IMR-90 (cell line): ENCODE data around the gene NDUFA7. TPM values are rescaled to one million over a fixed set of nuclear protein-coding genes. Genes with fewer than 3 reads are reported as not detected.

Experiments used
- ATAC-seq: fragments of 200-7000 bp; cut with Tn5 transposase; 2 replicates; pipeline ENCODE4 v1.9.1; 2020; ENCODE audit warnings: low read depth, mild to moderate bottlenecking, moderate library complexity
- BruUV-seq: library from RNA; stranded (reverse); fragments of 400-500 nt; replicated peaks from 2 replicates; lab custom pipeline; 2021; lab: Mats Ljungman, UMichigan
- CTCF ChIA-PET: fragments of 300-600 bp; formaldehyde crosslinking; extraction: SDS; loops from one replicate; lab custom pipeline; 2021; ENCODE audit warnings: antibody characterized with exemption; lab: Yijun Ruan, JAX
- POLR2A ChIA-PET: fragments of 300-600 bp; sonication (Branson Sonifier 250); formaldehyde crosslinking; loops from one replicate; lab custom pipeline; 2022; ENCODE audit warnings: antibody characterized with exemption; ENCODE audit not compliant: unreplicated experiment; lab: Charles Lee
- DNase-seq: peaks from one replicate; pipeline ENCODE4 v3.0.0; 2013
- H2AFZ ChIP-seq: replicated peaks from 2 replicates; pipeline ENCODE3; 2013; ENCODE audit warnings: low read length, mild to moderate bottlenecking; ENCODE audit not compliant: poor library complexity
- H2AK5ac ChIP-seq: 2 replicates; pipeline ENCODE4 v1.6.1; 2013; ENCODE audit warnings: low read depth, low read length, inconsistent platforms
- H2AK9ac ChIP-seq: replicated peaks from 2 replicates; pipeline ENCODE3; 2013; ENCODE audit warnings: mild to moderate bottlenecking, low read depth, low read length, moderate library complexity; ENCODE audit not compliant: poor library complexity
- H2BK120ac ChIP-seq: 2 replicates; pipeline ENCODE4 v1.6.1; 2013; ENCODE audit warnings: low read depth, low read length, inconsistent platforms
- H2BK15ac ChIP-seq: 3 replicates; pipeline ENCODE4 v1.6.1; 2013; ENCODE audit warnings: low read depth, low read length, inconsistent platforms
- H2BK20ac ChIP-seq: 2 replicates; pipeline ENCODE4 v1.6.1; 2013; ENCODE audit warnings: low read depth, mild to moderate bottlenecking, inconsistent platforms, low read length, moderate library complexity
- H2BK5ac ChIP-seq: 2 replicates; pipeline ENCODE4 v1.6.1; 2013; ENCODE audit warnings: mild to moderate bottlenecking, low read depth, low read length, inconsistent platforms; ENCODE audit not compliant: poor library complexity, severe bottlenecking
- H3K14ac ChIP-seq: replicated peaks from 2 replicates; pipeline ENCODE4 v1.6.1; 2013; ENCODE audit warnings: low read depth, low read length, inconsistent platforms
- H3K18ac ChIP-seq: 2 replicates; pipeline ENCODE4 v1.6.1; 2013; ENCODE audit warnings: low read depth, low read length, control low read depth
- H3K23ac ChIP-seq: 2 replicates; pipeline ENCODE4 v1.6.1; 2013; ENCODE audit warnings: low read depth, low read length, inconsistent platforms
- H3K27ac ChIP-seq: 2 replicates; pipeline ENCODE4 v1.5.1; 2013; ENCODE audit warnings: mild to moderate bottlenecking, control low read depth, low read length; ENCODE audit not compliant: insufficient read depth
- H3K27me3 ChIP-seq: 2 replicates; pipeline ENCODE4 v1.6.1; 2013; ENCODE audit warnings: low read length; ENCODE audit not compliant: control insufficient read depth, insufficient read depth
- H3K36me3 ChIP-seq: 2 replicates; pipeline ENCODE4 v1.6.1; 2013; ENCODE audit warnings: low read length, mixed read lengths; ENCODE audit not compliant: control insufficient read depth, insufficient read depth
- H3K4ac ChIP-seq: 2 replicates; pipeline ENCODE4 v1.6.1; 2013; ENCODE audit warnings: low read depth, low read length, inconsistent platforms
- H3K4me1 ChIP-seq: 2 replicates; pipeline ENCODE4 v1.6.1; 2013; ENCODE audit warnings: low read length, mixed read lengths; ENCODE audit not compliant: control insufficient read depth, insufficient read depth
- H3K4me2 ChIP-seq: 2 replicates; pipeline ENCODE4 v1.6.1; 2013; ENCODE audit warnings: low read depth, mild to moderate bottlenecking, control low read depth, low read length, moderate library complexity
- H3K4me3 ChIP-seq: 2 replicates; pipeline ENCODE4 v1.5.1; 2013; ENCODE audit warnings: low read depth, mild to moderate bottlenecking, control low read depth, low read length, moderate library complexity; ENCODE audit not compliant: insufficient read depth
- H3K56ac ChIP-seq: 2 replicates; pipeline ENCODE4 v1.6.1; 2013; ENCODE audit warnings: low read length, inconsistent platforms; ENCODE audit not compliant: insufficient read depth; ENCODE audit errors: extremely low read depth
- H3K79me1 ChIP-seq, 2 experiments: 2 replicates each; pipeline ENCODE4 v1.6.1; 2013; ENCODE audit warnings: low read length in 2 of 2, inconsistent platforms in 1 of 2, low read depth in 1 of 2
- H3K9ac ChIP-seq: 2 replicates; pipeline ENCODE4 v1.6.1; 2013; ENCODE audit warnings: low read depth, low read length, control low read depth
- H3K9me1 ChIP-seq: 2 replicates; pipeline ENCODE4 v1.6.1; 2013; ENCODE audit warnings: low read length, inconsistent platforms; ENCODE audit not compliant: insufficient read depth
- H3K9me3 ChIP-seq: 2 replicates; pipeline ENCODE4 v1.6.1; 2013; ENCODE audit warnings: low read length; ENCODE audit not compliant: control insufficient read depth, insufficient read depth
- H4K20me1 ChIP-seq: 2 replicates; pipeline ENCODE4 v1.6.1; 2013; ENCODE audit warnings: low read length, inconsistent platforms; ENCODE audit not compliant: insufficient read depth
- H4K5ac ChIP-seq: 2 replicates; pipeline ENCODE4 v1.6.1; 2013; ENCODE audit warnings: mild to moderate bottlenecking, low read depth, low read length, control low read depth
- H4K8ac ChIP-seq, 2 experiments: 2 replicates each; pipeline ENCODE4 v1.6.1; 2013; ENCODE audit warnings: low read depth in 2 of 2, low read length in 2 of 2, control low read depth in 1 of 2, inconsistent platforms in 1 of 2
- H4K91ac ChIP-seq: 2 replicates; pipeline ENCODE4 v1.6.1; 2013; ENCODE audit warnings: low read depth, low read length, inconsistent platforms; ENCODE audit not compliant: insufficient read depth
- MAZ ChIP-seq: IDR thresholded peaks from 2 replicates; pipeline ENCODE4 v1.6.1; 2012; ENCODE audit warnings: low read depth, mild to moderate bottlenecking, low read length, improper control_type of control experiment, moderate library complexity, borderline replicate concordance
- MXI1 ChIP-seq: IDR thresholded peaks from 2 replicates; pipeline ENCODE4 v1.6.1; 2012; ENCODE audit warnings: low read depth, mild to moderate bottlenecking, low read length, moderate library complexity, borderline replicate concordance
- POLR2A ChIP-seq: IDR thresholded peaks from 2 replicates; pipeline ENCODE4 v1.6.1; 2012; ENCODE audit warnings: mild to moderate bottlenecking, low read depth, low read length
- SMC3 ChIP-seq: fragments of 150-350 bp; IDR thresholded peaks from 2 replicates; pipeline ENCODE4 v1.6.1; 2016; ENCODE audit warnings: low read depth, mild to moderate bottlenecking, antibody characterized with exemption, low read length, moderate library complexity
- WGBS, 2 experiments: methylation state at CpG; one replicate each; pipeline versions ENCODE4 v1.1.5 to v1.1.7; 2013; ENCODE audit warnings: missing lambda C conversion rate in 2 of 2; ENCODE audit not compliant: insufficient read length in 1 of 2; ENCODE audit errors: extremely low coverage in 2 of 2; 5-methylcytosine and 5-hydroxymethylcytosine counted together
- dilution Hi-C: fragments of 300-500 bp; cut with HindIII; formaldehyde crosslinking; loops from one replicate; pipeline ENCODE4 v1.14.3; 2018; ENCODE audit warnings: low sequenced_read_pairs; ENCODE audit not compliant: unreplicated experiment
- in situ Hi-C: fragments of 300-500 bp; cut with MboI; formaldehyde crosslinking; loops from 3 replicates; pipeline ENCODE4 v1.14.3; 2019; ENCODE audit warnings: low sequenced_read_pairs, inconsistent platforms, mixed read lengths
- intact Hi-C: fragments of 100-400 bp; cut with micrococcal nuclease; formaldehyde crosslinking; loops from 2 replicates; pipeline ENCODE4 v1.10.0; 2022
- polyA plus RNA-seq, 3 experiments: library from polyadenylated mRNA; depleted of rRNA; stranded (reverse); fragments of >200 nt; gene quantifications; 2 replicates each; pipeline ENCODE4 v1.2.3, GENCODE V29; 2012; ENCODE audit warnings: low replicate concordance in 1 of 3
- total RNA-seq: library from RNA; depleted of rRNA; stranded (reverse); fragments of >200 nt; gene quantifications from 2 replicates; pipeline ENCODE4 v1.2.3, GENCODE V29; 2012

NDUFA7 gene
- total and polyA plus RNA-seq, 2 of the 4 experiments (the other 2 are of a cell fraction) = 20.6 to 50.7 TPM

- TF ChIP-seq POLR2A = no peak
These were observed 16.1 kb downstream of the NDUFA7 start (continued) for GRCh38 chr19:8304841-8305621.

GRCh38 chr19:8302734-8303133 is 18.4 kb downstream of the NDUFA7 start:
- H4K91ac ChIP-seq = no peak overlapping the region
- H3K36me3 ChIP-seq = 0 out of 2 replicates have a peak, but pooled peaks cover 2% of the 10 kb centered on the region
- H3K9ac ChIP-seq = no peak overlapping the region
- H4K8ac ChIP-seq = no peak overlapping the region
- no peaks in the 10 kb centered on the region for H3K9me3 ChIP-seq
- ChIA-PET POLR2A (no interaction called here), CTCF (no interaction called here)
- no peak overlapping the region for H2BK20ac ChIP-seq
- no peak overlapping the region for H2AK9ac ChIP-seq
- in situ Hi-C loops (no loop called here), dilution Hi-C loops (no loop called here), intact Hi-C loops (no loop called here)
- peaks cover 3% of the 10 kb centered on the region; the same call in 1 of the 2 replicates for H3K9me1 ChIP-seq
- no peak overlapping the region for H2BK120ac ChIP-seq
- no peaks in the 10 kb centered on the region for H3K27me3 ChIP-seq
- no peak overlapping the region for H3K4me3 ChIP-seq
- H3K56ac ChIP-seq = no peak overlapping the region
- no peak overlapping the region for H3K14ac ChIP-seq
- no peak overlapping the region for H3K23ac ChIP-seq
- H3K4me1 ChIP-seq = peaks cover 5% of the 10 kb centered on the region
- TF ChIP-seq MXI1 = no peak
- TF ChIP-seq MAZ = no peak
- TF ChIP-seq SMC3 = no peak
- peak; percentile 10; the same call in 1 of the 2 replicates for ATAC-seq
- no peak overlapping the region for H2AFZ ChIP-seq
- no TSS peak for BruUV-seq
- 69% methylated on average over 3 of the region's 7 CpGs; no CpG with 5 or more reads in 1 of the 2 experiments for WGBS, 2 experiments
- no peak for DNase-seq
- no peak overlapping the region for H3K27ac ChIP-seq
- no peak overlapping the region for H2AK5ac ChIP-seq
- H4K20me1 ChIP-seq = no peaks in the 10 kb centered on the region
- no peak overlapping the region for H2BK15ac ChIP-seq
- H3K18ac ChIP-seq = no peak overlapping the region
- no peak overlapping the region for H2BK5ac ChIP-seq
- H3K4me2 ChIP-seq = no peak overlapping the region
- H4K5ac ChIP-seq = no peak overlapping the region
- H3K4ac ChIP-seq = no peak overlapping the region
- H3K79me1 ChIP-seq = peaks cover 6 to 19% of the 10 kb centered on the region in 2 experiments; a peak in 3 of 4 replicates
